ENCODE results near the gene SLC8A1.

- TF ChIP-seq EZH2 (IDR thresholded peaks at IDR 0.05): no peak
- no peak for TF ChIP-seq EZH2phosphoT487 (IDR thresholded peaks at IDR 0.05)
Observed at GRCh38 chr2:40433736-40434135, 18.2 kb downstream of the SLC8A1 start.

All from neural progenitor cell (in vitro differentiated cells).